BE2C (cell line): ENCODE data around the gene SETD5.

Experiments
- DNase-seq: peaks from one replicate; pipeline ENCODE4 v3.0.0-alpha.2; 2020
- H3K27me3 ChIP-seq: fragments of 250-450 bp; sonication (Bioruptor Pico); 2 replicates; pipeline ENCODE4 v1.5.1; 2020; ENCODE audit warnings: mild to moderate bottlenecking
- H3K36me3 ChIP-seq: fragments of 250-450 bp; sonication (Bioruptor Pico); 2 replicates; pipeline ENCODE4 v1.5.1; 2020; ENCODE audit warnings: mild to moderate bottlenecking
- H3K4me1 ChIP-seq: fragments of 250-450 bp; sonication (Bioruptor Pico); 2 replicates; pipeline ENCODE4 v1.5.1; 2020
- H3K4me3 ChIP-seq: 2 replicates; pipeline ENCODE4 v1.5.1; 2011; ENCODE audit warnings: low read depth, low read length
- H3K9me3 ChIP-seq: fragments of 250-450 bp; sonication (Bioruptor Pico); 2 replicates; pipeline ENCODE4 v1.5.1; 2020
- TF ChIP-seq, protein P1 (sequence below): IDR thresholded peaks from 2 replicates; pipeline ENCODE4 v1.5.1; 2012; ENCODE audit warnings: mild to moderate bottlenecking, low read depth, low read length

The SETD5 gene

GRCh38 chr3:9404680-9405079, 7.3 kb downstream of the SETD5 start:
- no peaks in the 10 kb centered on the region for H3K27me3 ChIP-seq
- peaks cover 4% of the 10 kb centered on the region for H3K4me1 ChIP-seq
- DNase-seq: no peak
- H3K4me3 ChIP-seq: no peak overlapping the region
- H3K9me3 ChIP-seq: no peaks in the 10 kb centered on the region
- TF ChIP-seq, protein P1, sequence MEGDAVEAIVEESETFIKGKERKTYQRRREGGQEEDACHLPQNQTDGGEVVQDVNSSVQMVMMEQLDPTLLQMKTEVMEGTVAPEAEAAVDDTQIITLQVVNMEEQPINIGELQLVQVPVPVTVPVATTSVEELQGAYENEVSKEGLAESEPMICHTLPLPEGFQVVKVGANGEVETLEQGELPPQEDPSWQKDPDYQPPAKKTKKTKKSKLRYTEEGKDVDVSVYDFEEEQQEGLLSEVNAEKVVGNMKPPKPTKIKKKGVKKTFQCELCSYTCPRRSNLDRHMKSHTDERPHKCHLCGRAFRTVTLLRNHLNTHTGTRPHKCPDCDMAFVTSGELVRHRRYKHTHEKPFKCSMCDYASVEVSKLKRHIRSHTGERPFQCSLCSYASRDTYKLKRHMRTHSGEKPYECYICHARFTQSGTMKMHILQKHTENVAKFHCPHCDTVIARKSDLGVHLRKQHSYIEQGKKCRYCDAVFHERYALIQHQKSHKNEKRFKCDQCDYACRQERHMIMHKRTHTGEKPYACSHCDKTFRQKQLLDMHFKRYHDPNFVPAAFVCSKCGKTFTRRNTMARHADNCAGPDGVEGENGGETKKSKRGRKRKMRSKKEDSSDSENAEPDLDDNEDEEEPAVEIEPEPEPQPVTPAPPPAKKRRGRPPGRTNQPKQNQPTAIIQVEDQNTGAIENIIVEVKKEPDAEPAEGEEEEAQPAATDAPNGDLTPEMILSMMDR: peak; percentile 26
- H3K36me3 ChIP-seq: no peaks in the 10 kb centered on the region

DNA sequence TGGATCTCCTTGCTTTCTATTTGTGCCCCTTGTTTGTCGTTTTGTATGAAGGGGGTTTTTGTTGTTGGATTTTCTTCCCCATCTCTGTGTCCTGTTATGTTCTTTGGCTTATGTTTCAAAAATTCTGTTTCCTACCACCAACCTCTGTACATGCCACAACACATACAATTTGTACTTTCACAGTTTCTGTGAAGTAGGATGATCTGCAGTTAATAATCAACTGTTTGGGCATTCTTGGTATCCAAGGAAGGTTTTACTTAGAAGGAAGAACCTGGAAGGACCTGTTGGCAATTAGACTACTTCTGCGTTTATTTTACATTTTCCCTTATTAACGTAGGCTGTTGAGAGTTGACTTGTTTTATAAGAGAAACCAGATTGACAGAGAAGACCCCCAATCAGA, 8.3 kb downstream of the SETD5 start:
- Histone ChIP-seq H3K4me1 (peaks cover 4% of the 10 kb centered on the region), H3K36me3 (no peaks in the 10 kb centered on the region), H3K27me3 (no peaks in the 10 kb centered on the region), H3K4me3 (no peak overlapping the region), H3K9me3 (no peaks in the 10 kb centered on the region)
- TF ChIP-seq, protein P1: no peak
- no peak for DNase-seq

DNA sequence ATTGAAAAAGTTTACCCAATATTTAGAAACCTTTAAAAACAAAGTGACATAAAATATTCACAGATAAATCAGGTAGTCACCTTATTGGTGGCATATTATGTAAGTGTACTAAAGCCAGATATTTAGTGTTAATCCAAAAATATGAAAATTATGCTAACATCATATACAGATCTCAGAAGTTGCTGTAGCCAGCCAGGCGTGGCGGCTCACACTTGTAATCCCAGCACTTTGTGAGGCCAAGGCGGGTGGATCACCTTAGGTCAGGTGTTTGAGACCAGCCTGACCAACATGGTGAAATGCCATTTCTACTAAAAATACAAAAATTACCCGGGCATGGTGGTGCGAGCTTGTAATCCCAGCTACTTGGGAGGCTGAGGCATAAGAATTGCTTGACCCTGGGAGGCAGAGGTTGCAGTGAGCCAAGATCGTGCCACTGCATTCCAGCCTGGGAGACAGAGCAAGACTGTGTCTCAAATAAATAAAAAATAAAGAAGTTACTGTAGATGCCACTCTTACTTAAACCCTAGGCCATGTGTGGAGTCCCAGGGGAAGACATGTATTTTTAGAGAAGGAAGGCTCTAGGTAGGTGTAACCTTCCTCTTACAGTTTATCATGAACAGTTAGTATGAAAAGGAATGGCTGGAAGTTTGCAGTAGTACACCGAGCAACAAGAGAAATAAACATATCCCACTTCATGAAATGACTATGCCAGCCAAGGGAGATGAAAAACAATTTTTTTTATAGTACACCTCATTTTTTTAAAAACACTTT, 9.6 kb downstream of the SETD5 start:
- H3K4me1 ChIP-seq: peaks cover 4% of the 10 kb centered on the region
- H3K9me3 ChIP-seq: no peaks in the 10 kb centered on the region
- H3K4me3 ChIP-seq: no peak overlapping the region
- DNase-seq: no peak
- no peaks in the 10 kb centered on the region for H3K27me3 ChIP-seq
- no peaks in the 10 kb centered on the region for H3K36me3 ChIP-seq
- TF ChIP-seq, protein P1: no peak

GRCh38 chr3:9408061-9408460, 10.6 kb downstream of the SETD5 start:
- no peaks in the 10 kb centered on the region for H3K36me3 ChIP-seq
- no peak overlapping the region for H3K4me3 ChIP-seq
- no peak for DNase-seq
- H3K27me3 ChIP-seq: no peaks in the 10 kb centered on the region
- no peaks in the 10 kb centered on the region for H3K9me3 ChIP-seq
- TF ChIP-seq, protein P1: no peak
- H3K4me1 ChIP-seq: no peaks in the 10 kb centered on the region

DNA sequence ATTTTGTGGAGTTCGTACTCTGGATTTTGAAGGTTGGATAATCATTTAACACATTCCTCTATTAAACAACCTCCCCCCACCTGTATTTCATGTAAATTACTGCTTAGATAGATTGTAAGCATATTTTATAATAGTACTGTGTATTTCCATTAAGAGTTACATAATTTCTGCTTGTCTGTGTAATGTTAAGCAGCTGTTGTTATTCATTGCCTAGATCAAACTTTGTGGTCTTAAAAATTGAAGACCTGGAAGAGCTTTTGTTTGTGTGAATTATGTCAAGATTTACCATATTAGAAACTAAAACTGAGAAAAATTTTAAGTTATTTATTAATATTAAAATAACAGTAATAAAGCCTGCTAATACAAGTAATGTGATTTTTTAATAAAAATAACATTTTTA, 11.1 kb downstream of the SETD5 start:
- Histone ChIP-seq H3K4me3 (no peak overlapping the region), H3K36me3 (no peaks in the 10 kb centered on the region), H3K27me3 (no peaks in the 10 kb centered on the region), H3K4me1 (no peaks in the 10 kb centered on the region), H3K9me3 (no peaks in the 10 kb centered on the region)
- no peak for DNase-seq
- TF ChIP-seq, protein P1: no peak

GRCh38 chr3:9409981-9410854, 12.8 kb downstream of the SETD5 start:
- no peak for DNase-seq
- no peaks in the 10 kb centered on the region for H3K4me1 ChIP-seq
- no peaks in the 10 kb centered on the region for H3K36me3 ChIP-seq

More at GRCh38 chr3:9409981-9410854, 12.8 kb downstream of the SETD5 start:
- no peaks in the 10 kb centered on the region for H3K9me3 ChIP-seq
- TF ChIP-seq, protein P1: no peak
- no peak overlapping the region for H3K4me3 ChIP-seq
- no peaks in the 10 kb centered on the region for H3K27me3 ChIP-seq
